Cardiac muscle cell (in vitro differentiated cells and primary cell): Measurements from ENCODE around the gene HIP1R. TPM values are rescaled to one million over a fixed set of nuclear protein-coding genes. Genes with fewer than 3 reads are reported as not detected.

ENCODE experiments used
- DNase-seq, 2 donors: peaks; one replicate each; pipeline versions ENCODE4 v3.0.0 to v3.0.0-alpha.2; 2010 to 2017; ENCODE audit warnings: low read depth in 1 of 2, low spot score in 1 of 2
- H3K27ac ChIP-seq: fragments of 200-600 bp; sonication (generic); 2 replicates; pipeline ENCODE4 v1.5.1; 2016
- H3K27me3 ChIP-seq: fragments of 200-600 bp; sonication (generic); 2 replicates; pipeline ENCODE4 v1.6.0; 2016; ENCODE audit warnings: control low read depth
- H3K36me3 ChIP-seq: fragments of 200-600 bp; sonication (generic); 2 replicates; pipeline ENCODE4 v1.5.1; 2016; ENCODE audit warnings: control low read depth
- H3K4me1 ChIP-seq: fragments of 200-600 bp; sonication (generic); 2 replicates; pipeline ENCODE4 v1.8.1; 2017; ENCODE audit warnings: low read depth, mild to moderate bottlenecking, mixed run types
- H3K4me3 ChIP-seq: fragments of 200-600 bp; sonication (generic); 2 replicates; pipeline ENCODE4 v1.5.1; 2016; ENCODE audit warnings: mild to moderate bottlenecking
- H3K9me3 ChIP-seq: fragments of 200-600 bp; sonication (generic); 2 replicates; pipeline ENCODE4 v1.5.1; 2017; ENCODE audit warnings: low read depth, mild to moderate bottlenecking, control low read depth
- CTCF ChIP-seq: IDR thresholded peaks from 2 replicates; pipeline ENCODE4 v1.5.1; 2012; ENCODE audit warnings: low read depth, mild to moderate bottlenecking, low read length
- polyA plus RNA-seq: library from polyadenylated mRNA; unstranded; fragments of >200 nt; fragmentation: Nextera tagmentation; extraction: Ambion mirVana; gene quantifications from 2 replicates; pipeline ENCODE4 v1.2.1, GENCODE V29; 2016
- total RNA-seq: library from RNA; depleted of rRNA; stranded (reverse); fragments of >200 nt; gene quantifications from 2 replicates; pipeline ENCODE4 v1.2.3, GENCODE V29; 2016

HIP1R gene
- total and polyA plus RNA-seq, 2 experiments from 2014 or later, result 18.3 to 38.4 TPM

- Histone ChIP-seq H3K27ac (no peak overlapping the region), H3K9me3 (no peaks in the 10 kb centered on the region), H3K4me3 (no peak overlapping the region), H3K27me3 (peaks cover 16% of the 10 kb centered on the region), H3K36me3 (no peaks in the 10 kb centered on the region), H3K4me1 (peaks cover 8% of the 10 kb centered on the region)
- no peak for DNase-seq
- no peak for TF ChIP-seq CTCF
These were observed 5.6 kb downstream of the HIP1R start for GRCh38 chr12:122840580-122841513.

- H3K4me1 ChIP-seq, result peaks cover 8% of the 10 kb centered on the region
These were observed 6.5 kb downstream of the HIP1R start for GRCh38 chr12:122841544-122842321.

GRCh38 chr12:122842505-122843405, 7.5 kb downstream of the HIP1R start:
- Histone ChIP-seq H3K27ac (no peak overlapping the region), H3K4me3 (no peak overlapping the region), H3K36me3 (no peaks in the 10 kb centered on the region), H3K9me3 (no peaks in the 10 kb centered on the region), H3K27me3 (peaks cover 10% of the 10 kb centered on the region), H3K4me1 (peaks cover 8% of the 10 kb centered on the region)
- TF ChIP-seq CTCF, result no peak
- no peak for DNase-seq

More at GRCh38 chr12:122841544-122842321, 6.5 kb downstream of the HIP1R start:
- DNase-seq, result no peak
- no peaks in the 10 kb centered on the region for H3K36me3 ChIP-seq
- H3K4me3 ChIP-seq, result no peak overlapping the region
- H3K9me3 ChIP-seq, result no peaks in the 10 kb centered on the region
- H3K27ac ChIP-seq, result no peak overlapping the region
- no peak for TF ChIP-seq CTCF
- H3K27me3 ChIP-seq, result peaks cover 16% of the 10 kb centered on the region

- H3K36me3 ChIP-seq, result no peaks in the 10 kb centered on the region
- H3K27me3 ChIP-seq, result peaks cover 3% of the 10 kb centered on the region
- H3K9me3 ChIP-seq, result no peaks in the 10 kb centered on the region
- DNase-seq, result no peak
- peaks cover 8% of the 10 kb centered on the region for H3K4me1 ChIP-seq
- H3K4me3 ChIP-seq, result no peak overlapping the region
- no peak for TF ChIP-seq CTCF
- no peak overlapping the region for H3K27ac ChIP-seq
These were observed 8.2 kb downstream of the HIP1R start for GRCh38 chr12:122843455-122843854.
